GM19452 (cell line): ENCODE data around the gene GPSM3.
"Not testable (repeated sequence)": the region's sequence is repeated elsewhere in the genome, so short reads cannot be mapped to it uniquely, and the experiment has no call there.

Source experiments
- ATAC-seq: cut with Tn5 transposase; IDR thresholded peaks from one replicate; pipeline ENCODE4 v1.9.1; 2021; ENCODE audit not compliant: unreplicated experiment

The GPSM3 gene

GRCh38 chr6:32203426-32204267 is 11.2 kb upstream of the GPSM3 start:
- ATAC-seq = no peak

GRCh38 chr6:32202186-32202585 is 9.7 kb upstream of the GPSM3 start:
- ATAC-seq = no peak

GRCh38 chr6:32200711-32201475 is 8.4 kb upstream of the GPSM3 start:
- no peak for ATAC-seq

DNA sequence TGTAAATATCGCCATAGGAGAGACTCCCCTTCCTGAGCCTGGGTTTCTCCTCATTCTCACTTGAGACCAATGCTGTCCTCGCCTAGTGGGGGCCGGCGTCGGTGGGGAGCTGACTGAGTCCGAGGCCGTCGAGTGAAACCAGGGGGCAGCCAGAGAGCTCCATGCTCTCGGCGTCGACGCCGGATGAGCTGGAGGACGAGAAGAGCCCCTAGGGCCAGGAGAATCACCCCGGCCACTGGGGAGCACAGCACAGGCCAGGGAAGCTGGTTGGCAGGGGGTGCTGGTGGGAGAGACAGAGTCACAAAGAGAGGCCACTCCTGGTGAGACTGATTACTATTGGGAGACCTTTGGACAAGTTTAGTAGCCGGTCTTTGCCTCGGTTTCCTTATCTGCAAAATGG is 6.4 kb upstream of the GPSM3 start:
- ATAC-seq = no peak

GRCh38 chr6:32198345-32198696 is 5.9 kb upstream of the GPSM3 start:
- no peak for ATAC-seq

DNA sequence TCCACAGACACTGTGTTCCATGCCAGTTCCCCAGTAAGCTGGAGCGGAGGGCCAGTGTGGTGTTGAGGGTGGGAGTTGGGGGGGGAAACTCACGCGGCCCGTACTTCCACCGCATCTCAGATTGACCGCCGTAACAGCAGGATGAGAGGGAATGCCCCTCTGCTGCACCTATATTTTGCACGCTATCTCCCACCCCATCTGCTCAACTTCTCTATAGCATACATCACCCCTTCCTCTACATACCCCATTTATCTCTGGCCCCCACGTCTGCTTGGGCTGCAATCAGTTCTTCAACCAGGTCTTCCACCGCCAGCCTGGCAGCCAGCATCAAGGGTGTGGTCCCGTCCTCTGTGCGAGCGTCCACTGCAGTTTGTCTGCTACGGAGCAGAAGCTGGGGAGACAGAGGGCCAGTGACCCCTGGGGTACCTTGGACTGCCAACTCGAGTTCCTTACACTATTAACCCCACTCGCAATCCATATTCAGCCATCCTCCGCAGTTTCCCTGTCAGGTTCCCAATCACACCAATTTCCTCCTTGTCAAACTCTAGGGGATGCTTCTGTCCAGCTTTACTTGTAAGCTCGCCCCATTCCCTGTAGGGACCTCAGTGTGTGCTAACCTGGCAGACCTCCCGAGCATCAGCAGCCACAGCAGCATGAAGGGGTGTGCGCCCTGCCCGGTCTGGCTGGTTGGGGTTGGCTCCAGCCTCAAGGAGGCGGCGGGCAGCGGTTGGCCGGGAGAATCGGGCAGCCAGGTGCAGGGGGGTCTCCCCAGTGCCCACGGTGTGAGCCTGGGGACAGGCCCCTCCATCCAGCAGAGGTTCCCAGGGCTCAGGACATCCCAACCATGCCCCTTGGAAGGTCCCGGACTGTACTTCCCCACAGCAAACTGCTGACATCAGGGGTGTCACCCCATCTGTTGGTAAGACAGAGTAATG is 4.5 kb upstream of the GPSM3 start:
- ATAC-seq = no peak

DNA sequence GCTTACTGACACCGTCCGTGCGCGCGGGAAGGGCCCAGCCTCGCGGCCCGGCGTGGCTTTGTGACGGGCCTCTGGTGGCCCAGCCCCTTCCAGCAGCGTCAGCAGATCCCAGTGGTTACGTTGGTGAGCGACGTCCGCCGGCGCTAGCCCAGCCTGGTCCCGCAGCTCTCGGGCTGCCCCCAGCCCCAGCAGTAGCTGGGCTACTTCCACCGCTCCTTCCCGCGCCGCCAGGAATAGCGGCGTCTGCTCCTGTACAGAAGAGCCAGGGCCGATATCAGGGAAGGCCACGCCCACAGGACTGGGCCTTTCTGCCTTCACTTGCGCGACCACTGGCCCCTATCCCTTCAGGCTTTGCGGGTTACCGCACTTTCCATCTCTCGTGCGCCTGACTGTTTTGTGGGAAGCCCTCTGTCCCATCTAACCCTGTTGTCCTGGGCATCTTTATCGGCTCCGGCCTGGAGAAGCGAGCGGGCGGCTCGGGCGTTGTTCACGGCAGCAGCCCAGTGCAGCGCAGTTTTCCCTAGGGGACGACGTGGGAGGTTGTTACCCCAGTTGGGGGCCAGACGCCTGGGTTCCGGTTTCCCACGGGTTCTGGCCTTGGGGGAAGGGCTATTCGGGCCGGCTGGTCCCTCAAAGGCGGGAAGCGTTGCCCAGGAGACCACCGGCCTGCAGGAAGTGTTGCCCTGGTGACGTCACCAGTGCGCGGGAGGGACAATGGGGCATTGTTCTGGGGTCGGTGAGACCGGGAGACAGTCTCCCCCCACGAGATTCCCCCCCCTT is 3.6 kb upstream of the GPSM3 start:
- peak; percentile 77 for ATAC-seq

GRCh38 chr6:32195652-32195901 is 3.1 kb upstream of the GPSM3 start:
- peak; percentile 75 for ATAC-seq

DNA sequence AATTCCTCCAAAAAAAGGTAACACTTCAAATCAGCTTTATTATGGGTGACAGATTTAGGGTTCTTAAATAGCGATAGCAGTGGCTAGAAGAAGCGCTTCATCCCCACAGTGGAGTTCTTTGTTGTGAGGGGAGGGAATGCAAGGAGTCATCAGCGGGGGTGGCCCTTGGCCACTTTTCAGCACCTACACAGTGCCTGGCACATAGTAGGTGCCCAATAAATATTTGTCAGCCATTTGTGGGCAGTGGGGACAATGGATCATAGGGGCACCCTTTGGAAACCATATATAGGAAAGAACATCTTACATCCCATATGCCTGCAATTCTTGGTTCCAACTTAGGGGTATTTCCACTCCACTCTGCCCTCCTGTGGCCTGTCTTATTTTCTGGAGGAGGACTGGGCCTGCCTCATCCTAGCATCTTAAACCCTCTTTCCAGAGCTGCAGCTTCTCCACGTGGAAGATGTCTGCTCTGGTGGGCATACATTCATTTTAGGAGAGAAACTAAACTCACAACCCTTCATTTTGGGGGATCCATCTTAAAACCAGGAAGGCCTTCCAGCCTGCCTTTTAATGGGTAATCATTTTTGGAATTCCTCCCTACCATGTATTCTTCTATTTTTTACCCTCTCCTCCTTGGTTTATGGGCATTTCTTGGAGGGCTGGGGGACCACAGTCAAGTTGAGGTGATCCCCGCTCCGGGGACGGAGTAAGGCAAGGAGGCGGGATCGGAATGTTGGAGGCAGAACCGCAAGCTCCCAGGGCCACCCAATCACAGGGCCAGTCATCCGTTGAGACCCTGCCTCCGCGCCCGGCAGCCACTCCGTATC is 2.6 kb upstream of the GPSM3 start:
- no peak for ATAC-seq

DNA sequence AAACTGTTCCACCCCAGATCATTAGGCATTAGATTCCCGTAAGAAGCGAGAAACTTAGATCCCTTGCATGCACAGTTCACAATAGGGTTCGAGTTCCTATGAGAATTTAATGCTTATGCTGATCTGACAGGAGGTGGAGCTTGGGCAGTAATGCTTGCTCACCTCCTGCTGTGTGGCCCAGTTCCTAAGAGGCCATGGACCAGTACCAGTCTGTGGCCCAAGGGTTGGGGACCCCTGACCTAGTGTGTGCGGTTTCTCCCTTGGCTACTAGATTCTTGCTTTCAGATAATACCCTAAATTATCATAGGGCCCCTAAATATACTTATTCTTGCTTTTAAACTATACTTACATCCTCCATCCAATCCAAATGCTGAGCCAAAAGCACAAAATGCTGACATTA is 1.9 kb upstream of the GPSM3 start:
- ATAC-seq = no peak

GRCh38 chr6:32193096-32193495 is 653 bp upstream of the GPSM3 start:
- not testable (repeated sequence) for ATAC-seq

GRCh38 chr6:32191696-32192607 is 491 bp downstream of the GPSM3 start:
- ATAC-seq = no peak

DNA sequence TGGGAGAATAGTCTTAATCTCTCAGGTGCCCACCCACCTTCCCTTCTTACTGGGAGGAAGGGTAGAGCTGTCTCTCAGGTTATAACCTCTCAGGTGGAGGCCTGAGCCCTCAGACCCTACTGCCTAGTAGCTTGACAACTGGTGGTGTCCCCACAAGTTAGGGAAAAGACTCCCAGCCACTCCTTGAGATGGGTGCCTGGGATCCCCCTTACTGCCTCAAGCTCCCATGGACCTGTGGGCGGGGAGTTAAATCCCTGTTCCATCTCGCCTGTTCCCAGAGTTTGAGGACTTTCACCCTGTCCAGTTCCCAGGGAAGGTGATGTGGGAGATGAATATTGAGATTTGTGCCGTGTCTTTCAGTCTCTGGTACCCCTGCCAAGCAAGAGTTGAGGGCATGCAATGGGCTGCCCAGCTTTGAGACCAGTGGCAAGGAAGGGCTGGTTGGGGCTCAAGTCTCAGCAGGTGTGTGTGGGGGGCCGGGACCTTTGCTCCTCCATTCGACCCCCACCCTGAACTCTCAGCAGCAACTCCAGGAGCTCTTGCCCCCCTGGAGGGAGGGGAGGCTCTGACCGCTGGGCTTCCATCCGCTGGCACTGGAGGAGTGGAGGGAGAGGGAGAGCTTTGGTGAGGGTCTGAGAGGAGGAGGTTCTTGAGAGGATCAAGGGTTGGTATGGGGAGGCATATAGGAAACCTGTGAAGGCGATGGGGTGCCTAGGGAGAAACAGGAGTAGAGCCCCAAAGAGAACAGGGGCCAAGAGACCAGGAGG is 1.3 kb downstream of the GPSM3 start:
- ATAC-seq = no peak

DNA sequence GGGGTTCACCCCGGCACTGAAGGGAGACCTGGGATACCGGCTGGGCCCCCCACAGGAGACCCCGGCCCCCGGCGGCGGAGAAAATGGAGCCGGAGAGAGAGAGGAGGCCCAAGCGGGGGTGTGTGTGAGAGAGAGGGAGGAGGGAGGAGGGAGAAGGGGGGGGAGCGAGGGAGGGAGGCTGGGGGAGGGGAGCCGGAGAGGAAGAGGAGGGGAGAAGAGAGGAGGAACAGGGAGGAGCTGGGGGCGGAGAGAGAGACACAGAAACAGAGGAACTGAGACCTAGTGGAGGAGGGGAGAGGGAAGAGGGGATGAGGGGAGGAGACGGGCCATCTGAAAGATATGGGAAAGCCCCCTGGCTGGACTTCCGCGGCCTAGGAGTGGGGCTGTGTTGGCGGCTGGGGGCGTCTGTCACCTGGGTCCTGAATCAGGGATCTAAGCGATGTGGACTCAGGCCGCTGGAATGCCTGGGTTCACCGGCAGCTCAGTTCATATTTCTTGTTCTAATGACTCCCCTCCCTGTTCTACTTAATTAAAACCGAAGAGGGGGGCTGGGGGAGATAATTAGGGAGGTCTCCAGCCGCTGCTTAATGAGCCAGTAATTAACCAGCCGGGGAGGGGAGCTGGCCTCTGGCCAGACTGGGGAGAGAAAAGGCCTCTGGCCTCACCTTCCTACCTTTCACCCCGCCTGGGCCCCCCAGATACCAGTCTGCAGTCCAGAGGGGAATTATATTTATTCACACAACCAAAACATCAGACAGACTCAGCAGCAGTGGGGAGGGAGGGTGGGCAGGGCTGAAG is 2.2 kb downstream of the GPSM3 start, which contains the start of gene PBX2:
Gene PBX2, minus strand, starts transcription at position 149 of the 798 bp plus-strand sequence. CDS start 287 bp downstream, outside the sequence.
- ATAC-seq = peak; percentile 47

DNA sequence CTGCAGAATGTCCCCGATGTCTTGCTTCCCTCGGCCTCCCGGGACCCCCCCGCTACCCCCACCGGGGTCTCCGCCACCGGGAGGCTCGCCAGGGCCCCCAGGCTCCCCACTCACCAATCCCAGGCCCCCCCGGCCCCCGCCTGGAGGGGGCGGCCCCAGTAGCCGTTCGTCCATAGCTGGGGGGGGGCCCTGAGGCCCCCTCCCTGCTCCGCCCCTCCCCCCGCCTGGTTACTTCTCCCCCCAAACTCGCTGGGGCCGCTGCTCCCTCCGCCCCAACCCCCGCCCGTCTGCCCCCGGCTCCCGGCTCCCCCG is 2.7 kb downstream of the GPSM3 start:
- no peak for ATAC-seq

DNA sequence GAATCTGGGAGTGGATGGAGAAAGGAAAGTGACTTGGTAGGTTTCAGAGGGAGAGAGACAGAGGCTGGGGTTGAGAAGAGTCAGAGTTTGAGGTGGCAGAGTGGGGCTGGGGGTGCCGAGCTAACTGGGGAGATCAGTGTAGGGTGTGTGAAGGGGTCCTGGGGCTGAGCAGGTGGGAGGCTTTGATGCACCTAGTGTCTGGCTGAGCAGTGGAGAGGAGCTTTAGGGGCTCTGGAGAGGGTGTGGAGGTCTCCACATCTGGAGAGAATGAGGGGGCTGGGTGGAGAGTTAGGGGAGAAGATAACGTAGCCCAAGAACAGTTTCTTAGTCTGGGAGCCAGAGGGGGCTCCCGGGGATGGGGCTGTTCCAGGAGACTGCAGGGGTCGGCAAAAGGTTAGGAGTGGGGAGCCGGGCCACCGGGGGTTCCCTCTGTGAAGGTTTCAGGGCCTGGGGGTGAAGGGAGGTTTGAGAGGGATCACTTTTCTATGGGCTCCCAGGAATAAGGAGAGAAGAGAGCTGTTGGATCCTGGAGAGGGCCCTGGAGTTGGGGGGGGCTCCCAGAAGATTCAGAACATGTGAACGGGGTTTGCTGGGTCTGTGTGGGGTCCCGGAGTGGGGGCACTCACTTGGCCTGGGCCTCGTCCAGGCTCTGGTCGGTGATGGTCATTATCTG is 3.2 kb downstream of the GPSM3 start:
- ATAC-seq = no peak
